Measurements from ENCODE around the gene RAB9A. TPM values are rescaled to one million over a fixed set of nuclear protein-coding genes. Genes with fewer than 3 reads are reported as not detected.

The RAB9A gene
- total and polyA plus RNA-seq, 9 of the 15 experiments (the other 6 are each of a cell fraction or from before 2014, with no cell fraction given) = 13.5 to 20.8 (median 17.7) TPM

DNA sequence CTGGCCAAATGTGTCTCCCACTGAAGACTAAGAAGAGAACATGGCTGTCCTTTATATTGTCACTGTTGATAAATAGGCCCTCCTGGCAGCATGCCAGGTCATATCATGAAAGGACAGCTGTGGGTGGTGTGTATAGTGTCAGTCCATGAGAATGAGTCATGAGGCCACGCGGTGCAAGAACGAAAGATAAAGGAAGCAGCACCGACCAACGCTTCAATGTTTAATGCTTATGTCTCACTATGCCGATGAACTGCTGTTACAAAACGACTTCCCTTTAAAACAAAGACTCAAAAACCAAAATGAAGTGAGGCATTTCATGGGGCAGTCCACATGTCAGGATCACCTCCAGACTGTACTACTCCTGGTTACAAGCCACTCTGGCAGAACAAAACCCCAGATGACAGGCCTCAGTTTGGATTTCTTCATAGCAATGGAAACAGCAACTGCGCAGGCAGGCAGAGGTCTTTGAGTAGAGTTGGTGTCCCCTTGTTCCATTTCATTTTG, 41.2 kb upstream of the RAB9A start (continued):
- TF ChIP-seq, protein P1, sequence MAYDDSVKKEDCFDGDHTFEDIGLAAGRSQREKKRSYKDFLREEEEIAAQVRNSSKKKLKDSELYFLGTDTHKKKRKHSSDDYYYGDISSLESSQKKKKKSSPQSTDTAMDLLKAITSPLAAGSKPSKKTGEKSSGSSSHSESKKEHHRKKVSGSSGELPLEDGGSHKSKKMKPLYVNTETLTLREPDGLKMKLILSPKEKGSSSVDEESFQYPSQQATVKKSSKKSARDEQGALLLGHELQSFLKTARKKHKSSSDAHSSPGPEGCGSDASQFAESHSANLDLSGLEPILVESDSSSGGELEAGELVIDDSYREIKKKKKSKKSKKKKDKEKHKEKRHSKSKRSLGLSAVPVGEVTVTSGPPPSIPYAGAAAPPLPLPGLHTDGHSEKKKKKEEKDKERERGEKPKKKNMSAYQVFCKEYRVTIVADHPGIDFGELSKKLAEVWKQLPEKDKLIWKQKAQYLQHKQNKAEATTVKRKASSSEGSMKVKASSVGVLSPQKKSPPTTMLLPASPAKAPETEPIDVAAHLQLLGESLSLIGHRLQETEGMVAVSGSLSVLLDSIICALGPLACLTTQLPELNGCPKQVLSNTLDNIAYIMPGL (CRISPR knock-in tag; IDR thresholded peaks at IDR 0.05) = no peak
- TF ChIP-seq, protein P2, sequence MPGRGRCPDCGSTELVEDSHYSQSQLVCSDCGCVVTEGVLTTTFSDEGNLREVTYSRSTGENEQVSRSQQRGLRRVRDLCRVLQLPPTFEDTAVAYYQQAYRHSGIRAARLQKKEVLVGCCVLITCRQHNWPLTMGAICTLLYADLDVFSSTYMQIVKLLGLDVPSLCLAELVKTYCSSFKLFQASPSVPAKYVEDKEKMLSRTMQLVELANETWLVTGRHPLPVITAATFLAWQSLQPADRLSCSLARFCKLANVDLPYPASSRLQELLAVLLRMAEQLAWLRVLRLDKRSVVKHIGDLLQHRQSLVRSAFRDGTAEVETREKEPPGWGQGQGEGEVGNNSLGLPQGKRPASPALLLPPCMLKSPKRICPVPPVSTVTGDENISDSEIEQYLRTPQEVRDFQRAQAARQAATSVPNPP (IDR thresholded peaks at IDR 0.05; ENCODE audit: borderline replicate concordance, insufficient read depth, insufficient read length) = no peak
- TF ChIP-seq, protein P3, sequence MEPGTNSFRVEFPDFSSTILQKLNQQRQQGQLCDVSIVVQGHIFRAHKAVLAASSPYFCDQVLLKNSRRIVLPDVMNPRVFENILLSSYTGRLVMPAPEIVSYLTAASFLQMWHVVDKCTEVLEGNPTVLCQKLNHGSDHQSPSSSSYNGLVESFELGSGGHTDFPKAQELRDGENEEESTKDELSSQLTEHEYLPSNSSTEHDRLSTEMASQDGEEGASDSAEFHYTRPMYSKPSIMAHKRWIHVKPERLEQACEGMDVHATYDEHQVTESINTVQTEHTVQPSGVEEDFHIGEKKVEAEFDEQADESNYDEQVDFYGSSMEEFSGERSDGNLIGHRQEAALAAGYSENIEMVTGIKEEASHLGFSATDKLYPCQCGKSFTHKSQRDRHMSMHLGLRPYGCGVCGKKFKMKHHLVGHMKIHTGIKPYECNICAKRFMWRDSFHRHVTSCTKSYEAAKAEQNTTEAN (CRISPR knock-in tag; IDR thresholded peaks at IDR 0.05) = no peak
- no peak for TF ChIP-seq BRF1 (IDR thresholded peaks at IDR 0.05; ENCODE audit: borderline replicate concordance, extremely low read depth, insufficient read length)
- TF ChIP-seq, protein P4, sequence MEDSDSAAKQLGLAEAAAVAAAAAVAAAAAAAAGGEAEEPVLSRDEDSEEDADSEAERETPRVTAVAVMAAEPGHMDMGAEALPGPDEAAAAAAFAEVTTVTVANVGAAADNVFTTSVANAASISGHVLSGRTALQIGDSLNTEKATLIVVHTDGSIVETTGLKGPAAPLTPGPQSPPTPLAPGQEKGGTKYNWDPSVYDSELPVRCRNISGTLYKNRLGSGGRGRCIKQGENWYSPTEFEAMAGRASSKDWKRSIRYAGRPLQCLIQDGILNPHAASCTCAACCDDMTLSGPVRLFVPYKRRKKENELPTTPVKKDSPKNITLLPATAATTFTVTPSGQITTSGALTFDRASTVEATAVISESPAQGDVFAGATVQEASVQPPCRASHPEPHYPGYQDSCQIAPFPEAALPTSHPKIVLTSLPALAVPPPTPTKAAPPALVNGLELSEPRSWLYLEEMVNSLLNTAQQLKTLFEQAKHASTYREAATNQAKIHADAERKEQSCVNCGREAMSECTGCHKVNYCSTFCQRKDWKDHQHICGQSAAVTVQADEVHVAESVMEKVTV (CRISPR knock-in tag; IDR thresholded peaks at IDR 0.05) = no peak
- TF ChIP-seq PCBP2 (IDR thresholded peaks at IDR 0.05; ENCODE audit: low read depth, low read length, poor library complexity, severe bottlenecking) = no peak
- peak; percentile 91 for TF ChIP-seq CREM (IDR thresholded peaks at IDR 0.05; ENCODE audit: low read depth)
- TF ChIP-seq, protein P5, sequence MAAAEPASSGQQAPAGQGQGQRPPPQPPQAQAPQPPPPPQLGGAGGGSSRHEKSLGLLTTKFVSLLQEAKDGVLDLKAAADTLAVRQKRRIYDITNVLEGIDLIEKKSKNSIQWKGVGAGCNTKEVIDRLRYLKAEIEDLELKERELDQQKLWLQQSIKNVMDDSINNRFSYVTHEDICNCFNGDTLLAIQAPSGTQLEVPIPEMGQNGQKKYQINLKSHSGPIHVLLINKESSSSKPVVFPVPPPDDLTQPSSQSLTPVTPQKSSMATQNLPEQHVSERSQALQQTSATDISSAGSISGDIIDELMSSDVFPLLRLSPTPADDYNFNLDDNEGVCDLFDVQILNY (CRISPR knock-in tag; IDR thresholded peaks at IDR 0.05) = no peak
- TF ChIP-seq CEBPB (tag; IDR thresholded peaks at IDR 0.05) = peak; percentile 65
- TF ChIP-seq DACH1 (IDR thresholded peaks at IDR 0.05; ENCODE audit: partially characterized antibody) = peak; percentile 59
- TF ChIP-seq, protein P6, sequence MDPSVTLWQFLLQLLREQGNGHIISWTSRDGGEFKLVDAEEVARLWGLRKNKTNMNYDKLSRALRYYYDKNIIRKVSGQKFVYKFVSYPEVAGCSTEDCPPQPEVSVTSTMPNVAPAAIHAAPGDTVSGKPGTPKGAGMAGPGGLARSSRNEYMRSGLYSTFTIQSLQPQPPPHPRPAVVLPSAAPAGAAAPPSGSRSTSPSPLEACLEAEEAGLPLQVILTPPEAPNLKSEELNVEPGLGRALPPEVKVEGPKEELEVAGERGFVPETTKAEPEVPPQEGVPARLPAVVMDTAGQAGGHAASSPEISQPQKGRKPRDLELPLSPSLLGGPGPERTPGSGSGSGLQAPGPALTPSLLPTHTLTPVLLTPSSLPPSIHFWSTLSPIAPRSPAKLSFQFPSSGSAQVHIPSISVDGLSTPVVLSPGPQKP (CRISPR knock-in tag; IDR thresholded peaks at IDR 0.05) = no peak
- TF ChIP-seq OTX1 (CRISPR knock-in tag; IDR thresholded peaks at IDR 0.05) = peak; percentile 75; the same call in 1 of the 2 replicates
- no peak for TF ChIP-seq FIP1L1 (IDR thresholded peaks at IDR 0.05; ENCODE audit: low read depth, low read length, poor library complexity, severe bottlenecking)
- no peak for TF ChIP-seq MCM3 (IDR thresholded peaks at IDR 0.05)
- TF ChIP-seq, protein P7, sequence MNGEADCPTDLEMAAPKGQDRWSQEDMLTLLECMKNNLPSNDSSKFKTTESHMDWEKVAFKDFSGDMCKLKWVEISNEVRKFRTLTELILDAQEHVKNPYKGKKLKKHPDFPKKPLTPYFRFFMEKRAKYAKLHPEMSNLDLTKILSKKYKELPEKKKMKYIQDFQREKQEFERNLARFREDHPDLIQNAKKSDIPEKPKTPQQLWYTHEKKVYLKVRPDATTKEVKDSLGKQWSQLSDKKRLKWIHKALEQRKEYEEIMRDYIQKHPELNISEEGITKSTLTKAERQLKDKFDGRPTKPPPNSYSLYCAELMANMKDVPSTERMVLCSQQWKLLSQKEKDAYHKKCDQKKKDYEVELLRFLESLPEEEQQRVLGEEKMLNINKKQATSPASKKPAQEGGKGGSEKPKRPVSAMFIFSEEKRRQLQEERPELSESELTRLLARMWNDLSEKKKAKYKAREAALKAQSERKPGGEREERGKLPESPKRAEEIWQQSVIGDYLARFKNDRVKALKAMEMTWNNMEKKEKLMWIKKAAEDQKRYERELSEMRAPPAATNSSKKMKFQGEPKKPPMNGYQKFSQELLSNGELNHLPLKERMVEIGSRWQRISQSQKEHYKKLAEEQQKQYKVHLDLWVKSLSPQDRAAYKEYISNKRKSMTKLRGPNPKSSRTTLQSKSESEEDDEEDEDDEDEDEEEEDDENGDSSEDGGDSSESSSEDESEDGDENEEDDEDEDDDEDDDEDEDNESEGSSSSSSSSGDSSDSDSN (IDR thresholded peaks at IDR 0.05; ENCODE audit: borderline replicate concordance in 1 of 2, low read depth in 2 of 2, low read length in 2 of 2) = no peak
- peak; percentile 24; the same call in 1 of the 2 replicates for TF ChIP-seq SMAD3 (CRISPR knock-in tag; conservative IDR thresholded peaks at IDR 0.05)
